HEK293 (cell line): Measurements from ENCODE around the gene MMP19.

Experiments used
- CTCF ChIA-PET: fragments of 350-600 bp; formaldehyde crosslinking; extraction: SDS; loops from one replicate; lab custom pipeline; 2021; ENCODE audit warnings: antibody characterized with exemption; lab: Yijun Ruan, JAX
- POLR2A ChIA-PET: fragments of 300-600 bp; formaldehyde crosslinking; extraction: SDS; loops from one replicate; lab custom pipeline; 2020; ENCODE audit warnings: antibody characterized with exemption, inconsistent platforms; lab: Yijun Ruan, JAX
- H3K27ac ChIP-seq: fragments of 200-500 bp; sonication (Bioruptor generic); 2 replicates; pipeline ENCODE4 v1.5.1; 2014; ENCODE audit warnings: low read depth, low read length, control low read depth, inconsistent platforms; ENCODE audit errors: extremely low read depth
- H3K36me3 ChIP-seq, 2 experiments: fragments of 200-500 bp in 1 of 2; sonication (Bioruptor generic) in 1 of 2; 1 replicate in 1 of 2; 2 replicates in 1 of 2; pipeline ENCODE4 v1.5.1; 2014 to 2017; ENCODE audit warnings: inconsistent platforms in 2 of 2, low read length in 2 of 2; ENCODE audit not compliant: control insufficient read depth in 2 of 2, insufficient read depth in 1 of 2
- H3K4me1 ChIP-seq: fragments of 200-500 bp; sonication (Bioruptor generic); 2 replicates; pipeline ENCODE4 v1.5.1; 2014; ENCODE audit warnings: mild to moderate bottlenecking, low read length, inconsistent platforms; ENCODE audit not compliant: control insufficient read depth, insufficient read depth
- H3K4me3 ChIP-seq: 2 replicates; pipeline ENCODE4 v1.5.1; 2011; ENCODE audit warnings: low read depth, mild to moderate bottlenecking, control low read depth, low read length, moderate library complexity
- H3K9me3 ChIP-seq: fragments of 200-500 bp; sonication (Bioruptor generic); 2 replicates; pipeline ENCODE4 v1.5.1; 2014; ENCODE audit warnings: low read depth, low read length, inconsistent platforms; ENCODE audit not compliant: control insufficient read depth, insufficient read depth
- BCL6B ChIP-seq: fragments of 450-650 bp; formaldehyde crosslinking; IDR thresholded peaks from 2 replicates; pipeline ENCODE4 v1.5.1; 2017; ENCODE audit warnings: missing biosample characterization, missing genetic modification characterization
- GFI1B ChIP-seq: fragments of 450-650 bp; formaldehyde crosslinking; IDR thresholded peaks from 2 replicates; pipeline ENCODE4 v1.5.1; 2016; ENCODE audit warnings: missing biosample characterization, missing genetic modification characterization
- GLIS1 ChIP-seq: fragments of 450-650 bp; formaldehyde crosslinking; IDR thresholded peaks from 2 replicates; pipeline ENCODE4 v1.5.1; 2016; ENCODE audit warnings: missing biosample characterization, missing genetic modification characterization
- HIC1 ChIP-seq: fragments of 450-650 bp; formaldehyde crosslinking; IDR thresholded peaks from 2 replicates; pipeline ENCODE4 v1.5.1; 2016; ENCODE audit warnings: missing biosample characterization, missing genetic modification characterization
- IKZF3 ChIP-seq: fragments of 450-650 bp; IDR thresholded peaks from 2 replicates; pipeline ENCODE4 v1.5.0; 2018; ENCODE audit warnings: missing biosample characterization, mild to moderate bottlenecking, missing genetic modification characterization, moderate library complexity
- MYNN ChIP-seq: fragments of 450-650 bp; formaldehyde crosslinking; IDR thresholded peaks from 2 replicates; pipeline ENCODE4 v1.5.1; 2016; ENCODE audit warnings: missing biosample characterization, missing genetic modification characterization, borderline replicate concordance
- PRDM1 ChIP-seq: fragments of 450-650 bp; formaldehyde crosslinking; IDR thresholded peaks from 2 replicates; pipeline ENCODE4; 2016; ENCODE audit warnings: missing biosample characterization, missing genetic modification characterization
- SCRT2 ChIP-seq: fragments of 450-650 bp; formaldehyde crosslinking; IDR thresholded peaks from 2 replicates; pipeline ENCODE4 v1.5.1; 2016; ENCODE audit warnings: missing biosample characterization, missing genetic modification characterization
- ZBTB8A ChIP-seq: fragments of 450-650 bp; formaldehyde crosslinking; IDR thresholded peaks from 2 replicates; pipeline ENCODE4 v1.5.1; 2016; ENCODE audit warnings: missing biosample characterization, missing genetic modification characterization
- ZEB2 ChIP-seq: fragments of 450-650 bp; formaldehyde crosslinking; IDR thresholded peaks from 2 replicates; pipeline ENCODE4 v1.5.1; 2016; ENCODE audit warnings: missing biosample characterization, missing genetic modification characterization
- ZIC2 ChIP-seq: fragments of 450-650 bp; formaldehyde crosslinking; IDR thresholded peaks from 2 replicates; pipeline ENCODE4 v1.5.1; 2016; ENCODE audit warnings: missing biosample characterization, missing genetic modification characterization
- ZNF121 ChIP-seq: fragments of 450-650 bp; formaldehyde crosslinking; IDR thresholded peaks from 2 replicates; pipeline ENCODE4 v1.5.1; 2016; ENCODE audit warnings: missing biosample characterization, missing genetic modification characterization
- ZNF132 ChIP-seq: fragments of 450-650 bp; formaldehyde crosslinking; IDR thresholded peaks from 2 replicates; pipeline ENCODE4 v1.5.1; 2017; ENCODE audit warnings: missing biosample characterization, missing genetic modification characterization, borderline replicate concordance
- ZNF174 ChIP-seq: fragments of 450-650 bp; formaldehyde crosslinking; IDR thresholded peaks from 2 replicates; pipeline ENCODE4 v1.5.0; 2017; ENCODE audit warnings: missing biosample characterization, mild to moderate bottlenecking, missing genetic modification characterization
- ZNF274 ChIP-seq, 2 experiments: fragments of 200-500 bp in 1 of 2; fragments of 450-650 bp in 1 of 2; sonication (Bioruptor generic) in 1 of 2; formaldehyde crosslinking in 1 of 2; IDR thresholded peaks; 2 replicates each; pipeline versions ENCODE4 v1.5.1 to v1.6.1; 2014 to 2016; ENCODE audit warnings: borderline replicate concordance in 1 of 2, inconsistent platforms in 1 of 2, low read length in 1 of 2, missing biosample characterization in 1 of 2, missing genetic modification characterization in 1 of 2
- ZNF302 ChIP-seq: fragments of 450-650 bp; formaldehyde crosslinking; IDR thresholded peaks from 2 replicates; pipeline ENCODE4 v1.5.1; 2016; ENCODE audit warnings: missing biosample characterization, missing genetic modification characterization, low read depth
- ZNF354C ChIP-seq: fragments of 450-650 bp; formaldehyde crosslinking; IDR thresholded peaks from 2 replicates; pipeline ENCODE4 v1.5.1; 2016; ENCODE audit warnings: missing biosample characterization, missing genetic modification characterization, low read depth, borderline replicate concordance
- ZNF48 ChIP-seq: fragments of 450-650 bp; formaldehyde crosslinking; IDR thresholded peaks from 2 replicates; pipeline ENCODE4 v1.5.1; 2016; ENCODE audit warnings: missing biosample characterization, missing genetic modification characterization
- ZNF571 ChIP-seq: fragments of 450-650 bp; formaldehyde crosslinking; IDR thresholded peaks from 2 replicates; pipeline ENCODE4 v1.5.0; 2017; ENCODE audit warnings: missing biosample characterization, missing genetic modification characterization
- ZNF629 ChIP-seq: fragments of 450-650 bp; formaldehyde crosslinking; IDR thresholded peaks from 2 replicates; pipeline ENCODE4 v1.5.1; 2017; ENCODE audit warnings: missing biosample characterization, missing genetic modification characterization
- ZNF777 ChIP-seq: fragments of 450-650 bp; formaldehyde crosslinking; IDR thresholded peaks from 2 replicates; pipeline ENCODE4 v1.5.1; 2017; ENCODE audit warnings: missing biosample characterization, missing genetic modification characterization, borderline replicate concordance
- ZNF837 ChIP-seq: fragments of 450-650 bp; formaldehyde crosslinking; IDR thresholded peaks from 2 replicates; pipeline ENCODE4 v1.5.1; 2016; ENCODE audit warnings: missing biosample characterization, missing genetic modification characterization
- ZSCAN23 ChIP-seq: fragments of 450-650 bp; formaldehyde crosslinking; IDR thresholded peaks from 2 replicates; pipeline ENCODE4 v1.5.1; 2016; ENCODE audit warnings: missing biosample characterization, missing genetic modification characterization
- ZSCAN4 ChIP-seq: fragments of 450-650 bp; formaldehyde crosslinking; IDR thresholded peaks from 2 replicates; pipeline ENCODE4 v1.5.1; 2017; ENCODE audit warnings: missing biosample characterization, missing genetic modification characterization

Gene MMP19

GRCh38 chr12:55809274-55809673 is 33.5 kb downstream of the MMP19 start:
- POLR2A ChIA-PET: interaction anchor here (0.7 to 2.0 kb wide), 2 partner anchors 8 to 1390 kb away, joined by 3 to 12 read pairs; partner anchors contain the start of genes ORMDL2 and SARNP
- Histone ChIP-seq H3K4me3 (no peak overlapping the region), H3K4me1 (no peaks in the 10 kb centered on the region), H3K9me3 (no peaks in the 10 kb centered on the region), H3K27ac (no peak overlapping the region), H3K36me3 (peaks cover 47 to 51% of the 10 kb centered on the region in 2 experiments)
- TF ChIP-seq MYNN (no peak), ZNF121 (tag by site-specific recombination) (peak; percentile 97), ZNF48 (tag by site-specific recombination) (no peak)
- CTCF ChIA-PET: interaction anchor here (0.6 to 1.5 kb wide), 6 partner anchors 9 to 276 kb away, joined by 3 to 7 read pairs (median 3); no protein-coding TSS in a partner anchor

GRCh38 chr12:55806982-55807381 is 35.8 kb downstream of the MMP19 start:
- Histone ChIP-seq H3K9me3 (no peaks in the 10 kb centered on the region), H3K27ac (no peak overlapping the region), H3K36me3 (peaks cover 48 to 54% of the 10 kb centered on the region in 2 experiments), H3K4me1 (no peaks in the 10 kb centered on the region), H3K4me3 (no peak overlapping the region)
- ChIA-PET POLR2A (interaction anchor here (1.2 kb wide), 1 partner anchor 23 kb away, joined by 4 read pairs; the partner anchor contains the start of gene DNAJC14), CTCF (interaction anchor here (0.5 to 1.2 kb wide), 7 partner anchors 69 to 829 kb away, joined by 3 to 6 read pairs (median 3); no protein-coding TSS in a partner anchor)
- TF ChIP-seq HIC1 (tag by site-specific recombination) (no peak), GLIS1 (tag by site-specific recombination) (no peak), ZNF174 (tag by site-specific recombination) (no peak), ZNF777 (tag by site-specific recombination) (no peak), ZNF354C (no peak), ZIC2 (tag by site-specific recombination) (no peak), ZNF132 (tag by site-specific recombination) (no peak), ZNF629 (tag by site-specific recombination) (no peak), ZEB2 (tag by site-specific recombination) (no peak)

GRCh38 chr12:55797550-55797949 is 45.2 kb downstream of the MMP19 start:
- no peaks in the 10 kb centered on the region for H3K9me3 ChIP-seq
- peaks cover 81 to 84% of the 10 kb centered on the region in 2 experiments for H3K36me3 ChIP-seq
- no peak overlapping the region for H3K27ac ChIP-seq
- ChIA-PET POLR2A (no interaction called here), CTCF (interaction anchor here (0.6 to 5.2 kb wide), 15 partner anchors 8 to 282 kb away, joined by 3 to 79 read pairs (median 4); partner anchors contain the start of genes ERBB3, ORMDL2 and SARNP)
- H3K4me3 ChIP-seq: no peak overlapping the region
- no peaks in the 10 kb centered on the region; the same call in 1 of the 2 replicates for H3K4me1 ChIP-seq
- TF ChIP-seq ZNF571 (no peak), PRDM1 (peak; percentile 83), GFI1B (tag by site-specific recombination) (no peak)

GRCh38 chr12:55797068-55797467 is 45.7 kb downstream of the MMP19 start:
- Histone ChIP-seq H3K4me3 (no peak overlapping the region), H3K27ac (no peak overlapping the region), H3K36me3 (peaks cover 82 to 89% of the 10 kb centered on the region in 2 experiments), H3K9me3 (no peaks in the 10 kb centered on the region), H3K4me1 (no peaks in the 10 kb centered on the region; the same call in 1 of the 2 replicates)
- POLR2A ChIA-PET: interaction anchor here (1.7 kb wide), 1 partner anchor 53 kb away, joined by 5 read pairs; no protein-coding TSS in a partner anchor
- CTCF ChIA-PET: interaction anchor here (0.6 to 5.2 kb wide), 15 partner anchors 9 to 137 kb away, joined by 3 to 79 read pairs (median 4); partner anchors contain the start of genes ORMDL2 and SARNP
- no peak for TF ChIP-seq ZNF302 (tag by site-specific recombination)
- no peak for TF ChIP-seq SCRT2
- TF ChIP-seq BCL6B: no peak
- TF ChIP-seq ZSCAN4 (tag by site-specific recombination): no peak
- TF ChIP-seq ZNF274 (IDR thresholded peaks at IDR 0.05; ENCODE audit: low read length): no peak
- TF ChIP-seq ZNF274 (tag by site-specific recombination; IDR thresholded peaks at IDR 0.05; ENCODE audit: borderline replicate concordance): no peak
- TF ChIP-seq IKZF3 (tag by site-specific recombination): peak; percentile 34; the same call in 1 of the 2 replicates
- no peak for TF ChIP-seq ZBTB8A (tag by site-specific recombination)
- TF ChIP-seq ZNF837 (tag by site-specific recombination): no peak
- no peak for TF ChIP-seq ZSCAN23
- TF ChIP-seq ZNF571: no peak
